Stimulated activated CD8-positive, alpha-beta memory T cell treated with anti-CD3 and anti-CD28 coated beads, Interleukin-4, amount 100 ng/mL, for 24 hours (primary cell): Measurements from ENCODE around the gene CFD.
"Not testable (repeated sequence)": the region's sequence is repeated elsewhere in the genome, so short reads cannot be mapped to it uniquely, and the experiment has no call there.

Experiments
- DNase-seq: peaks from one replicate; pipeline ENCODE4 v3.0.0-alpha.2; 2020; ENCODE audit warnings: low read depth

The CFD gene

DNA sequence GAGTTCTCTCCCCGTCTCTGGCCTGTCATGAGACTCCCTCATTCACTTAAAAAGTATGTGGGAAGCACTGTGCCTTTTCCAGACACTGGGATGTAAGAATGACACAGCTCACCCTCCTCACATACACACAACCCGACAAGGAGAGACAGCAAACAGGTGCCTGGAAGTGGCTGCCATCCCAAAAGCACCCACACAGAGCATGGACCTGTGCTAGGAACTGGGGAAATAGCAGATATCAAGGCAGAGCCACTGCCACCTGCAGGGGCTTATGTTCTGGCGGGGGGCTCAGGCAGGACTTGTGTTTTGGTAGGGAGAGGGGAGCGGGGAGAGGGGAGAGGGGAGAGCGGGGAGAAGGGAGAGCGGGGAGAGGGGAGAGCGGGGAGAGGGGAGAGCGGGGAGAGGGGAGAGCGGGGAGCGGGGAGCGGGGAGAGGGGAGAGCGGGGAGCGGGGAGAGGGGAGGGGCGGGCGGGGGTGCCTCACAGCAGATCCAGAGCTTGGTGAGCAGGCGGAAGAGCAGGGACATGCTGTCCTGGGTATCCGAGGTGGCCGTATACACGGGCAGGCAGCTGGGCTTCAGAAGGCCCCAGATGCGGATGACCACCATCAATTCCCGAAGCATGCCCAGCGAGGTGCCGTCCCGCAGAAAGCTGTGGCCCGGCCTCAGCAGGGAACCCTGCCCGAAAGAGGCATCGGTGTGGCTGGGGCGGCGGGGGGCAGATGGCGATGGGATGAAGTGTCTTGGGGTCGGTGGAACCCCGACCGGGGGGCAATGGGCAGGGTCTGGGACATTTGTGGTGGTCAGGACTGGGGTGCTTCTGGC is 12.2 kb downstream of the CFD start:
- DNase-seq: no peak

DNA sequence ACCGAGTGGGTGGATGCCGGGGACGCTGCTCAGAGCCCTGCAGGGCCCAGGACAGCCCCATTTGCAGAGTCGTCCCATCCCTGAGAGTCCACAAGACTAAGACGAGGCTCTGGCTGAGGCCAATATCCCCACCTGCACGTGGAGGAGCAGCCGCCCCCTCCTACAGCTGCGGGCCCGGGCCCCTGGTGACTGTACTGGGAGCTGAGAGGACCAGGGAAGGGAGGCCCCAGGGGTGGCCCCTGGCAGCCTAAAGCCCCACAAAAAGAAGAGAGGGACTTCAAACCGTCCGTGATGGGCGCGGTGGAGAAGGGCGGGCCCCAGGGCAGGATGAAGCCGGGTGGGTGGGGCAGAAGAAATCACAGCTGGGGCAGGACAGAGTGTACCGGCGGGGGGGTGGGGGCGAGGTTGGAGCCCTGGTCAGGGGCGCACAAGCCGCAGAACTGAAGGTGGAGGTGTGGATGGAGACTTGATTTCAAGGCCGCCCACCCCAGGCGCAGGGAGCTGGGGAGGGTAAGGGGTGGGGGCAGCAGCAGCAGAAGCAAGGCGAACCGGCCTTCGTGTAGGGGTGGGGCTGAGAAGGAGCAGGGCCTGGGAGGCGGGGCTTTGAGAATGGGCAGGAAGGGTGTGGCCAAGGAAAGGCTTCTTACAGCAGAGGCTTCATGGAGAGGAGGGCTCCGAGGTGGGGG is 12.9 kb downstream of the CFD start:
- DNase-seq: peak; percentile 57

DNA sequence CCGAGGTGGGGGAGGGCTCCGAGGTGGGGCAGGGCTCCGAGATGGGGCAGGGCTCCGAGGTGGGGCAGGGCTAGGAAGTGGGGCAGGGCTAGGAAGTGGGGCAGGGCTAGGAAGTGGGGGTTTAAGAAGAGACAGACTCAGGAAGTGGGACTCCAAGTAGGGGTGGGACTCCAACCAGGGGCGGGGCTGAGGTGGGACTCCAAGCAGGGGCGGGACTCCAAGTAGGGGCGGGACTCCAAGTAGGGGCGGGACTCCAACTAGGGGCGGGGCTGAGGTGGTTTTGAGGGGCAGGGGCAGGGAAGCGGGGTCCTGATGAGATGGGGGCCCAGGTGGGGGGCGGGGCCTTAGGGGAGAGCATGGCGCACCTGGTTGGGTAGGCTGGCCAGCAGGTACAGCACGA is 13.6 kb downstream of the CFD start:
- DNase-seq: peak; percentile 54

DNA sequence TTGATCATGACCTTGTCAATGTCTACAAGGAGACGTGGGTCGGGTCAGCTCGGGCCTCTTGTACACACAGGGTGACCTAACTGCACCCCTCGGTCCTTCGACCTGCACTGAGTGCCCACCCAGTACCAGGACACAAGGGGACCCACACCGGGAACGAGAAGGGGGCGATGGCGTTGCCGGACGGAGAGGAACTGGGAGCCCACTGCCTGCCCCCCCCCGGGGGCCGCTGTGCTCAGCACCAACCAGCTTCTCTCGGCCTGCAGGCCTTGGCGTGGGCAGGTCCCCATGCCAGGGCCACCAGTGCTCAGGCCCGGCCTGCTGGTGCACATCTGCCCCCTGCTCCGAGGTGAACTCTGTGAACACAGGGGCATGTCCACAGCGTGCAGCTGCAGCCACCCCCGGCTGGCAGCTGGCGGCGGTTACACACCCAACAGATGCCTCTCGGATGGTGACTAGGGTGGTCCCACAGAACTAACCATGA is 14.1 kb downstream of the CFD start:
- DNase-seq: no peak

DNA sequence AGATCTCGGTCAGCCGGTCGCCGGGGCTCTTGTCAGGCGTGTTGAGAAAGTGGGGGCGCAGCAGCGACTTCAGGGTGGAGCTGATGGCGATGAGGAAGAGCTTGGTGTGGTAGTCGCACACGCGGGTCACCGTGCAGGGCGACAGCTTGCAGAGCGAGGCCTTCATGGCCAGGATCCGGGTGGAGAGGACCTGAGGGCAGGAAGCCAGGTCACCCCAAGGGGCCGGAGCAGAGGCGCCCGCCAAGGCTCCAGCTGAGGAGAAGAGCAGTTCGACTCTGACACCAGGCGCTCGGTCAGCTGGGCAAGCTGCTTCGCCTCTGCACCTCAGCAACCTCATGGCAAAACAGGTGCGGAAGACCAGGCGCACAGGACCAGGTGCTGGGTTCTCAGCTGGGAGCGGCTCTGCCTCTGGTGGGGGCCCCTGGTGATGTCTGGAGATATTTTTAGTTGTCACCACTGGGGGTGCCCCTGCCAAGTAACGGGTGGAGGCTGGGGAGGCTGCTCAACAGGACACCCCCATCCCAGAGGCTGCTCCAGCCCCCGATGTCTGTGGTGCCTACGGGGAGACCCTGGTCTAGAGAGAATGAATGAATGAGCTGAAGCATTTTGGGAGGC is 15.9 kb downstream of the CFD start:
- no peak for DNase-seq

DNA sequence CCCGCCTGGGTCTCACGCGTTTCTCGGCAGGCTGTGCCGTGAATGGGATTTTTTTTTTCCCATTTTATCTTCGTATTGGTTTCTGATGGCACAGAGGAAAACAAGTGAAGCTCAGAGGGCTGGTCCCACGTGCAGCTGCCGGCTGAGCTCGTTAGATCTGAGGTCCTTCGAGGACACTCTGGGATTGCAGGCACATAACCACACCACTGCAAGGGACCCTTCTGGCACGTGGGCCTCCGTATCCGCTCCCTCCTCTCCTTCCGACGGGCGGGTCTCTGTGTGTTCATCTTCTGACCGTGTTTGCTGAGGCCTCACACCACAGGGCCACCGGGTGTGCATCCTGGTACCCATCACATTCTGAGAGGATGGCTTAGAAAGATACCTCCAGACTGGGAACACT is 16.6 kb downstream of the CFD start:
- no peak for DNase-seq

DNA sequence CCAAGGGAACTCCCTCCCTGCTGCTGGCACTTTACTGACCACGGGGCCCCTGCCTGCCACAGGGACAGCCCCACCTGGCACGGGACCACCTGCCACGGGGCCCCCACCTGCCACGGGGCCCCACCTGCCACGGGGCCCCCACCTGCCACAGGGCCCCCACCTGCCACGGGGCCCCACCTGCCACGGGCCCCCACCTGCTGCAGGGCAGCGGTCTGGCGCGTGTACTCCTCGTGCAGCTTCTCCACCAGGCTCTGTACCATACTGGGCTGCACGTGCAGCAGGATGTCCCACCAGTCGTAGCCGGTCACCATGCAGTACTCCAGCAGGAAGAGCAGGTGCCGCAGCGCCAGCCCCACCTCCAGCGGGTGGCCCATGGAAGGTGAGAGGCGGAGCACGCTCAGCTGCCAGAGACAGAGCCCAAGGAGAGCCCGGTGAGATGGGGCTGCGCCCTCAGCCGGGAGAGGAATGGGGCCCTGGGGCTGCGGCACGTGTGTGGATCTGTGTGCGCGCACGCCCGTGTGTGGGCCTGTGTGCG is 17.4 kb downstream of the CFD start:
- no peak for DNase-seq

DNA sequence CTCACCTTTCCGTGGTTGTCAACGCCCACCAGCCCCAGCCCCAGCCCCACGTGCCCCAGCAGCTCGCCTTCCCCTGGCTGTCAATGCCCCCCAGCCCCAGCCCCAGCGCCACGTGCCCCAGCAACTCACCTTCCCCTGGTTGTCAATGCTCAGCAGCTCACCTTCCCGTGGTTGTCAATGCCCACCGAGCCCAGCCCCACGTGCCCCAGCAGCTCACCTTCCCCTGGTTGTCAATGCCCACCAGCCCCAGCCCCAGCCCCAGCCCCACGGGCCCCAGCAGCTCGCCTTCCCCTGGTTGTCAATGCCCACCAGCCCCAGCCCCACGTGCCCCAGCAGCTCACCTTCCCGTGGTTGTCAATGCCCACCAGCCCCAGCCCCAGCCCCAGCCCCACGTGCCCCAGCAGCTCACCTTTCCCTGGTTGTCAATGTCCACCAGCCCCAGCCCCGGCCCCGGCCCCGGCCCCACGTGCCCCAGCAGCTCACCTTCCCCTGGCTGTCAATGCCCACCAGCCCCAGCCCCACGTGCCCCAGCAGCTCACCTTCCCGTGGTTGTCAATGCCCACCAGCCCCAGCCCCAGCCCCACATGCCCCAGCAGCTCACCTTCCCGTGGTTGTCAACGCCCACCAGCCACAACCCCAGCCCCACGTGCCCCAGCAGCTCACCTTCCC is 18.7 kb downstream of the CFD start:
- DNase-seq: not testable (repeated sequence)

DNA sequence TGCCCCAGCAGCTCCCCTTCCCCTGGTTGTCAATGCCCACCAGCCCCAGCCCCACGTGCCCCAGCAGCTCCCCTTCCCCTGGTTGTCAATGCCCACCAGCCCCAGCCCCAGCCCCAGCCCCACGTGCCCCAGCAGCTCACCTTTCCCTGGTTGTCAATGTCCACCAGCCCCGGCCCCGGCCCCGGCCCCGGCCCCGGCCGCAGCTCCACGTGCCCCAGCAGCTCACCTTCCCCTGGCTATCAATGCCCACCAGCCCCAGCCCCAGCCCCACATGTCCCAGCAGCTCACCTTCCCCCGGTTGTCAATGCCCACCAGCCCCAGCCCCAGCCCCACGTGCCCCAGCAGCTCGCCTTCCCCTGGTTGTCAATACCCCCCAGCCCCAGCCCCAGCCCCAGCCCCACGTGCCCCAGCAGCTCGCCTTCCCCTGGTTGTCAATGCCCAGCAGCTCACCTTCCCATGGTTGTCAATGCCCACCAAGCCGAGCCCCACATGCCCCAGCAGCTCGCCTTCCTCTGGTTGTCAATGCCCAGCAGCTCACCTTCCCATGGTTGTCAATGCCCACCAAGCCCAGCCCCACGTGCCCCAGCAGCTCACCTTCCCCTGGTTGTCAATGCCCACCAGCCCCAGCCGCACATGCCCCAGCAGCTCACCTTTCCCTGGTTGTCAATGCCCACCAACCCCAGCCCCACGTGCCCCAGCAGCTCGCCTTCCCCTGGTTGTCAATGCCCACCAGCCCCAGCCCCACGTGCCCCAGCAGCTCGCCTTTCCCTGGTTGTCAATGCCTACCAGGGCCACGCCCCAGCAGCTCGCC is 19.5 kb downstream of the CFD start:
- DNase-seq: not testable (repeated sequence)

DNA sequence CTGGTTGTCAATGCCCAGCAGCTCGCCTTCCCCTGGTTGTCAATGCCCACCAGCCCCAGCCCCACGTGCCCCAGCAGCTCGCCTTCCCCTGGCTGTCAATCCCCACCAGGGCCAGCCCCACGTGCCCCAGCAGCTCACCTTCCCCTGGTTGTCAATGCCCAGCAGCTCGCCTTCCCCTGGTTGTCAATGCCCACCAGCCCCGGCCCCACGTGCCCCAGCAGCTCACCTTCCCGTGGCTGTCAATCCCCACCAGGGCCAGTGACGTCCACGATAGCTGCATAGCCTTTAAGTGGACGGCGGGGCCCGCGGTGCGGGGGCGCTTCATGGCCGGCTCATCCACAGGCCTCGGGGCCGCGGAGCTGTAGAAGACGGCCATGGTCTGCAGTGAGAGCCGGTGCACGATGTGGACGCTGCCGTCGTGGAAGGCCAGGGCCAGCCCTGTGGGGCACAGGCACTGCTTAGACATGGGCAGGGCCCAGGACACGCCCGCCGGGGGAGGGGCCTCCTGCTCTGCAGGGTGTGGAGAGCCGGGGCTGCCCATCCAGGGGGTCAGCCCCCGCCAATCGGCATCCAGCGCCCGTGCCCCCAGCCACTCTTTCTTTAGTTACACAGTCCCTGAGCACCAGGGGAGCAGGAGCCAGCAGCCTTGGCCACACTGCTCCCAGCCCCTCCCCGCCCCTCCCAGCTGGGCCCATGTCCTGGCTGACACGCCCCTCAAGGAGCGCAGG is 20.4 kb downstream of the CFD start:
- DNase-seq: no peak

DNA sequence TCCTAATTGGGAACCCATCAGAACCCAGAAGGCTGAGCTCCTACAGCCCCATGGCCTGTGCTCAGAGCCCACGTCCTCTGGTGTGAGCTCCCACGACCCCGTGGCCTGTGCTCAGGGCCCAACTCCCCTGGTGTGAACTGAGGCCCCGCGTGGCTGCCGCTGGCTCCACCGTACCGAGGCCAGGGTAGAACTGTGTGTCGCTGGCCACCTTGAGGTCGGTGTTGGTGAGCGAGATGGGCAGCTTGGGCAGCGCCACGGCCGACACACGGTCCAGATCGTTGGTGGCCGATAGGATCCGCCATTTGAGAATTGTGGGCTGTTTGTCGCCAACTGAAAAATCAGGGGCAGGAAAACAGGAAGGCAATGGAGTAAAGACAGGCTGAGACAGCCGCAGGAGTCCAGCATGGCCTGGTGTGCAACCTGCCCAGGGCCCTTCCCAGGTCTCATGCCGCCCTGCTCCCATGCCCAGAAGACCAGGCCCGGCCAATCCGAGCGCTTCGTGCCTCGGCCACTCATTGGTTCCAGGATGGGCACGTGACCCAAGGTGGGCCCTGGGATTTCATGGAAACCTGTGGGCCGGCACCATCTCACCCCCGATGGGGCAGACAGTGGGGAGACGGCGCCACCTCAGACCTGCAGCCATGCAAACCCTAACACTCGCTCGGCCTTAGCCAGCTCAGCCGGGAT is 22.1 kb downstream of the CFD start:
- DNase-seq: no peak

DNA sequence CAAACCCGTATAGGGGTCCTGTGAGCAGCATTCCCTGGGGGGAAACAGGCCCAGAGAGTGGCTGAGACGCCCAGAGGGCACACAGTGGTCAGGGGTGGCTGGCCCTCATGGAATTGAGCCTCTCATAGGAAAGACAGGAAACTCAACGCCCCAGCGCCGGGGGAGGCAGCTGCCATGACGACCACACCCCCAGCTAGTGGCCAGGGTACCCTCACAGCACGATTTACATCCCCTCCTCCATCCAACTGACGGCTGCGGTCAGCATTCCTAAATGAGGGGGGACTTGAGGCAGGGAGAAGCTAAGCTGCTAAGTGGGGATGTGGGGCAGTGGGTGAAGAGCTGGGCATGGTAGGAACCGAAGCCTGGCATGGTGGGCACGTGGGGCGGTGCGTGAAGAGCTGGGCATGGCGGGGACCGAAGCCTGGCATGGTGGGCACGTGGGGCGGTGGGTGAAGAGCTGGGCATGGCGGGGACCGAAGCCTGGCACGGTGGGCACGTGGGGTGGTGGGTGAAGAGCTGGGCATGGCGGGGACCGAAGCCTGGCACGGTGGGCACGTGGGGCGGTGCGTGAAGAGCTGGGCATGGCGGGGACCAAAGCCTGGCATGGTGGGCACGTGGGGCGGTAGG is 23.5 kb downstream of the CFD start:
- DNase-seq: no peak

DNA sequence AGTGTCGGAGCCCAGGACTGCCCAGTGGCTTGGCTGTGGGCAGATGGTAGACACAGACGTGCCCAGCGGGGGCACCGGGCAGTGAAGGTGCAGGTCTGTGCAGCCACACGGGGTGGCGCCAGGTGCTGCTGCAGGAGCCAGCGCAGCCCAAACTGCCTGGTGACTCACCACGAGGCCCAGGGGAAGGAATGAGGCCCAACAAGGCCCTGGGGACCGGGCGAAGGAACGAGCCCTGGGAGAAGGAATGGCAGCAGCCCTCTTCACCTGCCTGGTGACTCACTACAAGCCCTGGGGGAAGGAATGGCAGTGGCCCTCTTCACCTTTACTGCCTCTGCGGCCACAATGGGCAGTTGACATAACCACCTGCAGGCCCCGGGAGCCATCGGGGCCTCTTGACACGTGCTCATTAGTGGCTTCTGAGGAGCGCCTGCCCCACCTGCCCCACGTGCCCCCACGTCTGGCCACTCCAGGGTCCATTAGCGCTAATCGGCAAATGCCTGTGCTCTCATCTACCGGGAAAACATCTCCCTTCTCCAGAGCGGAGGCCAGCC is 24.3 kb downstream of the CFD start:
- no peak for DNase-seq

DNA sequence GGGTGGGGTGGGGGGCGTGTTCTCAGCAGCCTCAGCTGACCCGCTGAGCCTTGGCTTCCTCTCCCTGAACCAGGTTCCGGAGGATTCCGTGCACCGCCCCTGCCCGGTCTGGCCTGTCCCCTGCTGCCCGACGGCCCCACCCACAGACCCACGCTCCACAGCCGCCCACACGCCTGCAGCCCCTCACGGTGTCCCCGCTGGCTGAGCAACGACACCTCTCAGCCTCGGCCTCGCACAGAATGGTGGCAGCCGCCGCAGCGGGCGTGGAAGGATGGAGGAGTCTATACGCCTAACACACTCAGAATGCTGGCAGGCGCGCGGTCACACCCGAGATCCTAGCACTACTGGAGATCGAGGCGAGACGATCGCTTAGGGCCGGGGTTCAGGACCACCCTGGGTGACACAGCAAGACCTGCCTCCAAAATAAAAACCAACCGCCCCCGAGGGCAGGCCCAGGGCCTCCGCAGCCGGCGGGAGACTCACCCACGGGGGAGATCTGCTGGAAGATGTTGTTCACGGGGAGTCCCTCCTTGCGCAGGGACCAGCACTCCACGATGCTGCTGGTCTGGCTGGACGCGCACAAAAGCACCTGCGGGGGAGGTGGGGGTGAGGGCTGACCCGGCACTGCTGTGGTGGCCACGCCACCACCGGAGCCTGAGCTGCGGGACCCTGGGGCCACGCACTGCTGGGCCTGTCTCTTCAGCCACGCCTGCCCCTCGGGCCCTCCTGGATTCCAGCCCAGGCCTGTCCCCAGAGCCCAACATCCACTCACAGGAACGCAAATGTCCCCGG is 25.2 kb downstream of the CFD start:
- no peak for DNase-seq

DNA sequence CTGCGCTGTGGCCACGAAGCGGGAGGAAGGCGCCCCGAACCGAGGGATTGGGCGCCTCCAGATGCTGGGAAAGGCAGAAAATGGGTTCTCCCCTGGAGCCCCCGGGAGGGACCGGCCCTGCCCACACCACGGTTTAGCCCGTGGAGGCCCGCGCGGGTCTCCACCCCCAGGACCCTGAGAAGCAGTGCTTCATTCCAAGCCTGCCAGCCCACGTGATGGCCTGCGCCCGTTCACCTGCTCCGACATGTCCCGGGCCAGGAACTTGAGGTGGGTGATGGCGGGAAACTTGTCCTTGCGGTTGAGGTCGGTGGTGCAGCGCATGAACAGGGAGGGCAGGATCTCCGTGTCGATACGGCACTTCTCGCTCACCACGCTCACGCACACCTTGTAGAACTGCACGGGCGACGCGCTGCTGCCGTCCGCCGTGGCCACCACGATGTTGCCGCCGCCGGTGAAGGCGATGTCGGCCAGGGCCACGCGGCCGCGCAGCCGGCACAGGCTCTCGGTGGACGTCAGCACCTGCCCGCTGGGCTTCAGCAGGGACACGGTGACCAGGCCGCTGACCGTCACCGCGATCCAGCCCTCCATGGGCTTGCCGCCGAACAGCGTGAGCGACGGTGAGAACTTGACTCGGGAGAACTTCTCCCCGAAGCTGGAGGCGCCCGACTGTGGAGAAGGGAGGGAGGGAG is 26.2 kb downstream of the CFD start:
- DNase-seq: no peak

DNA sequence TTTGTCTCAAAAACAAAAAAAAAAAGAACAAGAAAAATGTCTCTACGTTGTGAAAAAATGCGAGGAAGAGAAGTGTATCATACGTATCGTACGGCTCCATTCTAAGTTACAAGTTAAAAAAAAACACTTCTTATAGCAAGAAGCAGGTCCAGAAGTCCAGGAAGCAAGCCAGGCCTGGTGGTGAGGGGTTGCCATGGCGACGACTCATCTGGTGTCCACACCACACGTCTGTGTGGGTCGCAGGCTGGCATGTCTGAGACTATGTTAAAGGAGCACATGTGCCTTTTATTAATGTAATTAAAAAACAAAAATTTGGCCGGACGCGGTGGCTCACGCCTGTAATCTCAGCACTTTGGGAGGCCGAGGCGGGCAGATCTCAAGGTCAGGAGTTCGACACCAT is 27.6 kb downstream of the CFD start:
- no peak for DNase-seq

DNA sequence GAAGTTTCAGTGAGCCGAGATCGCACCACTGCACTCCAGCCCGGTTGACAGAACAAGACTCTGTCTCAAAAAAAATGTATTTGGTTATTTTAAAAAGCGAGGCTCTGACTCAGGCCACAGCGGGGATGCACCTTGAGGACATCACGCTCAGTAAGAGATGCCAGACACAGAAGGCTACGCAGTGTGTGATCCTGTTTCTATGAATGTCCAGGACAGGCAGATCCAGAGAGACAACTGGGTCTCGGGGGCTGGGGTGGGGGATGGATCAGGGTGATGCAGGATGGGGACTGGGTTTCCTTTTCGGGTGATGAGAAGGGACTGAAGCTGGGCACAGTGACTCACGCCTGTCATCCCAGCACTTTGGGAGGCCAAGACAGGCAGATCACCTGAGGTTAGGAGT is 28.1 kb downstream of the CFD start:
- no peak for DNase-seq
